ENCODE data around the gene MRPL24. TPM values are rescaled to one million over a fixed set of nuclear protein-coding genes. Genes with fewer than 3 reads are reported as not detected.

The MRPL24 gene
- total and polyA plus RNA-seq, 2 of the 13 experiments (the other 11 are each of a cell fraction or from before 2014, with no cell fraction given) = 38.1 to 42.9 TPM

DNA sequence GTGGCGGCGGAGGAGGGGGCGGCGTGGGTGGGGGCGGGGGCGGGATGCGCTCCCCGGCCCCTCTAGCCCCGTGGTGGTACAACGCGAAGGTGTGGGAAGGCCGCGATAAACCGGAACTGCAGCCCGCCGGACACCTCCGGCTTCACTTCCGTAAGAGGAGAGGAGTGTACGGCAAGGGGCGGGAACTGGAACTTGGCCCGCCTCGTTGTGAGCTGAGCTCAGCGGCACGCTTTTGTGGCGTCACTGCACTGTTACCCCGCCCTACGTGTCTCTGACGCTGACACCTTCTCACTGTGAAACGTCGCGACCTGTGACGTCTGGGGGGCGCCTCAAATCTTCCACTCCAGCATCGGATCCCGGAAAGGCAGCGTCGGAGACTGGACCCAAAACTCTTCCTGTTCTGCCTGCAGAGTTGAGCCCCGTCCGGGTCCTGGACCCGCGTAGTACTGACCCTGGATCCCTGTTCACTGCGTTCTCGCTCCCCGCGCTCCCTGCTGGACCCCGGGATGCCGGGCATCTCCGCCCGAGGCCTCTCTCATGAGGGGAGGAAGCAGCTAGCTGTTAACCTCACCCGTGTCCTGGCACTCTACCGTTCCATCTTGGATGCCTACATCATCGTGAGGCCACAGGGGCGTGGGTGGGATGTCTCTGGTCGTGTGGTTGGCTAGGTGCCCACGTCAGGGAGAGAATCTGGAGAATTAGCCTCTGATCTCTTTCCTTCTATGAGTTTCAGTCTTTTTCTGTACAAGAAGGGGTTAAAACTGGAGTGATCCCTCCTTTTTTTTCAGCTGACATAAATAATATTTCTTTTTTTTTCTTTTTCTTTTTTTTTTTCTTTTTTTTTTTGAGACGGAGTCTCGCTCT, 12.1 kb downstream of the MRPL24 start, which contains the start of gene ISG20L2 (continued):
- TF ChIP-seq ZNF639 (CRISPR knock-in tag; conservative IDR thresholded peaks at IDR 0.05) (no peak), SMAD3 (CRISPR knock-in tag; IDR thresholded peaks at IDR 0.05) (no peak), ZNF24 (IDR thresholded peaks at IDR 0.05) (no peak), NAIF1 (CRISPR knock-in tag; IDR thresholded peaks at IDR 0.05; ENCODE audit: borderline replicate concordance) (no peak), ZNF121 (CRISPR knock-in tag; IDR thresholded peaks at IDR 0.05) (no peak), ZNF468 (CRISPR knock-in tag; IDR thresholded peaks at IDR 0.05) (no peak), MEF2D (CRISPR knock-in tag; IDR thresholded peaks at IDR 0.05) (no peak), NFKBIZ (CRISPR knock-in tag; IDR thresholded peaks at IDR 0.05) (no peak), HNF4A (CRISPR knock-in tag; IDR thresholded peaks at IDR 0.05) (0 out of 2 replicates have a peak, but pooled peaks have one; percentile 29), HMG20B (CRISPR knock-in tag; conservative IDR thresholded peaks at IDR 0.05) (no peak), HOXA5 (CRISPR knock-in tag; IDR thresholded peaks at IDR 0.05) (no peak), FOXO1 (CRISPR knock-in tag; IDR thresholded peaks at IDR 0.05) (no peak), HNRNPK (IDR thresholded peaks at IDR 0.05; ENCODE audit: low read depth, low read length, poor library complexity, severe bottlenecking) (no peak), TMF1 (CRISPR knock-in tag; IDR thresholded peaks at IDR 0.05; ENCODE audit: low read depth) (0 out of 2 replicates have a peak, but pooled peaks have one; percentile 53), ZNF383 (CRISPR knock-in tag; IDR thresholded peaks at IDR 0.05; ENCODE audit: borderline replicate concordance) (no peak), BORCS8-MEF2B (CRISPR knock-in tag; IDR thresholded peaks at IDR 0.05) (no peak; the same call in 1 of the 2 replicates), GRHL1 (CRISPR knock-in tag; conservative IDR thresholded peaks at IDR 0.05) (no peak), KDM4B (CRISPR knock-in tag; IDR thresholded peaks at IDR 0.05) (no peak), CEBPG (CRISPR knock-in tag; IDR thresholded peaks at IDR 0.05) (0 out of 2 replicates have a peak, but pooled peaks have one; percentile 13), PHB2 (IDR thresholded peaks at IDR 0.05; ENCODE audit: partially characterized antibody) (no peak), ZBTB20 (CRISPR knock-in tag; IDR thresholded peaks at IDR 0.05; ENCODE audit: borderline replicate concordance, low read depth) (0 out of 2 replicates have a peak, but pooled peaks have one; percentile 28)
- TF ChIP-seq, protein P1, sequence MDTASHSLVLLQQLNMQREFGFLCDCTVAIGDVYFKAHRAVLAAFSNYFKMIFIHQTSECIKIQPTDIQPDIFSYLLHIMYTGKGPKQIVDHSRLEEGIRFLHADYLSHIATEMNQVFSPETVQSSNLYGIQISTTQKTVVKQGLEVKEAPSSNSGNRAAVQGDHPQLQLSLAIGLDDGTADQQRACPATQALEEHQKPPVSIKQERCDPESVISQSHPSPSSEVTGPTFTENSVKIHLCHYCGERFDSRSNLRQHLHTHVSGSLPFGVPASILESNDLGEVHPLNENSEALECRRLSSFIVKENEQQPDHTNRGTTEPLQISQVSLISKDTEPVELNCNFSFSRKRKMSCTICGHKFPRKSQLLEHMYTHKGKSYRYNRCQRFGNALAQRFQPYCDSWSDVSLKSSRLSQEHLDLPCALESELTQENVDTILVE (CRISPR knock-in tag; IDR thresholded peaks at IDR 0.05) = 0 out of 2 replicates have a peak, but pooled peaks have one; percentile 28
- TF ChIP-seq, protein P2, sequence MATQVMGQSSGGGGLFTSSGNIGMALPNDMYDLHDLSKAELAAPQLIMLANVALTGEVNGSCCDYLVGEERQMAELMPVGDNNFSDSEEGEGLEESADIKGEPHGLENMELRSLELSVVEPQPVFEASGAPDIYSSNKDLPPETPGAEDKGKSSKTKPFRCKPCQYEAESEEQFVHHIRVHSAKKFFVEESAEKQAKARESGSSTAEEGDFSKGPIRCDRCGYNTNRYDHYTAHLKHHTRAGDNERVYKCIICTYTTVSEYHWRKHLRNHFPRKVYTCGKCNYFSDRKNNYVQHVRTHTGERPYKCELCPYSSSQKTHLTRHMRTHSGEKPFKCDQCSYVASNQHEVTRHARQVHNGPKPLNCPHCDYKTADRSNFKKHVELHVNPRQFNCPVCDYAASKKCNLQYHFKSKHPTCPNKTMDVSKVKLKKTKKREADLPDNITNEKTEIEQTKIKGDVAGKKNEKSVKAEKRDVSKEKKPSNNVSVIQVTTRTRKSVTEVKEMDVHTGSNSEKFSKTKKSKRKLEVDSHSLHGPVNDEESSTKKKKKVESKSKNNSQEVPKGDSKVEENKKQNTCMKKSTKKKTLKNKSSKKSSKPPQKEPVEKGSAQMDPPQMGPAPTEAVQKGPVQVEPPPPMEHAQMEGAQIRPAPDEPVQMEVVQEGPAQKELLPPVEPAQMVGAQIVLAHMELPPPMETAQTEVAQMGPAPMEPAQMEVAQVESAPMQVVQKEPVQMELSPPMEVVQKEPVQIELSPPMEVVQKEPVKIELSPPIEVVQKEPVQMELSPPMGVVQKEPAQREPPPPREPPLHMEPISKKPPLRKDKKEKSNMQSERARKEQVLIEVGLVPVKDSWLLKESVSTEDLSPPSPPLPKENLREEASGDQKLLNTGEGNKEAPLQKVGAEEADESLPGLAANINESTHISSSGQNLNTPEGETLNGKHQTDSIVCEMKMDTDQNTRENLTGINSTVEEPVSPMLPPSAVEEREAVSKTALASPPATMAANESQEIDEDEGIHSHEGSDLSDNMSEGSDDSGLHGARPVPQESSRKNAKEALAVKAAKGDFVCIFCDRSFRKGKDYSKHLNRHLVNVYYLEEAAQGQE (IDR thresholded peaks at IDR 0.05; ENCODE audit: borderline replicate concordance in 1 of 2, low read depth in 1 of 2, low read length in 2 of 2) = no peak

Data from HepG2 (cell line).